Neural crest cell (in vitro differentiated cells): ENCODE measurements around the gene COL11A1. TPM values are rescaled to one million over a fixed set of nuclear protein-coding genes. Genes with fewer than 3 reads are reported as not detected.
"Not testable (repeated sequence)": the region's sequence is repeated elsewhere in the genome, so short reads cannot be mapped to it uniquely, and the experiment has no call there.

Experiments
- DNase-seq: peaks from one replicate; pipeline ENCODE4 v3.0.0; 2021; ENCODE audit warnings: low read depth, mixed read lengths, low spot score
- H3K27ac Mint-ChIP-seq: one replicate; pipeline ENCODE4 v1.8.0; 2021; ENCODE audit warnings: mild to moderate bottlenecking, mixed read lengths; ENCODE audit not compliant: unreplicated experiment
- H3K27me3 Mint-ChIP-seq: 2 replicates; pipeline ENCODE4 v1.8.0; 2021; ENCODE audit warnings: low read depth, mild to moderate bottlenecking, mixed read lengths
- H3K36me3 Mint-ChIP-seq: 2 replicates; pipeline ENCODE4 v1.8.0; 2021; ENCODE audit warnings: low read depth, mild to moderate bottlenecking, mixed read lengths
- H3K4me1 Mint-ChIP-seq: 2 replicates; pipeline ENCODE4 v1.8.0; 2021; ENCODE audit warnings: mixed read lengths
- H3K4me3 Mint-ChIP-seq: one replicate; pipeline ENCODE4 v1.8.0; 2021; ENCODE audit warnings: mild to moderate bottlenecking, mixed read lengths
- H3K9me3 Mint-ChIP-seq: 2 replicates; pipeline ENCODE4 v1.8.0; 2021; ENCODE audit warnings: mixed read lengths
- CTCF ChIP-seq: fragments of 200-600 bp; sonication (generic); conservative IDR thresholded peaks from 2 replicates; pipeline ENCODE4 v1.5.0; 2021; ENCODE audit warnings: antibody characterized with exemption, mild to moderate bottlenecking
- total RNA-seq: library from RNA; stranded (reverse); gene quantifications from 2 replicates; pipeline ENCODE4 v1.2.1, GENCODE V29; 2021

COL11A1 gene
- total RNA-seq, 1 donor from 2014 or later: 25.1 TPM

- Mint-ChIP-seq H3K9me3 (peaks cover 6% of the 10 kb centered on the region), H3K36me3 (no peaks in the 10 kb centered on the region), H3K4me3 (no peak overlapping the region), H3K27ac (no peak overlapping the region), H3K4me1 (no peaks in the 10 kb centered on the region), H3K27me3 (no peaks in the 10 kb centered on the region)
- DNase-seq: no peak
- TF ChIP-seq CTCF: no peak
These were observed 34.1 kb upstream of the COL11A1 start for GRCh38 chr1:103142461-103142860.

- no peak overlapping the region for H3K4me3 Mint-ChIP-seq
- H3K4me1 Mint-ChIP-seq: no peaks in the 10 kb centered on the region
- DNase-seq: no peak
- H3K27me3 Mint-ChIP-seq: no peaks in the 10 kb centered on the region
- peaks cover 3% of the 10 kb centered on the region for H3K9me3 Mint-ChIP-seq
- no peak for TF ChIP-seq CTCF
- no peaks in the 10 kb centered on the region for H3K36me3 Mint-ChIP-seq
- H3K27ac Mint-ChIP-seq: no peak overlapping the region
These were observed 21.5 kb upstream of the COL11A1 start for GRCh38 chr1:103129796-103130195.

- Mint-ChIP-seq H3K9me3 (no peaks in the 10 kb centered on the region), H3K4me3 (no peak overlapping the region), H3K27ac (no peak overlapping the region), H3K4me1 (no peaks in the 10 kb centered on the region), H3K36me3 (no peaks in the 10 kb centered on the region), H3K27me3 (no peaks in the 10 kb centered on the region)
- no peak for DNase-seq
- no peak for TF ChIP-seq CTCF
These were observed 20.9 kb upstream of the COL11A1 start for GRCh38 chr1:103129255-103129654.

GRCh38 chr1:103128256-103128655, 19.9 kb upstream of the COL11A1 start:
- H3K4me1 Mint-ChIP-seq, H3K27me3 Mint-ChIP-seq, H3K9me3 Mint-ChIP-seq, H3K36me3 Mint-ChIP-seq, H3K4me3 Mint-ChIP-seq, H3K27ac Mint-ChIP-seq, DNase-seq: not testable (repeated sequence)

GRCh38 chr1:103125219-103125618, 16.9 kb upstream of the COL11A1 start:
- no peak overlapping the region for H3K27ac Mint-ChIP-seq
- DNase-seq: no peak
- H3K9me3 Mint-ChIP-seq: no peaks in the 10 kb centered on the region
- H3K27me3 Mint-ChIP-seq: no peaks in the 10 kb centered on the region
- no peak for TF ChIP-seq CTCF
- no peak overlapping the region for H3K4me3 Mint-ChIP-seq
- no peaks in the 10 kb centered on the region for H3K36me3 Mint-ChIP-seq
- H3K4me1 Mint-ChIP-seq: no peaks in the 10 kb centered on the region

GRCh38 chr1:103122983-103123720, 14.8 kb upstream of the COL11A1 start:
- no peak for TF ChIP-seq CTCF
- no peak for DNase-seq
- Mint-ChIP-seq H3K9me3 (peaks cover 2% of the 10 kb centered on the region), H3K4me3 (no peak overlapping the region), H3K4me1 (no peaks in the 10 kb centered on the region), H3K27ac (no peak overlapping the region), H3K36me3 (no peaks in the 10 kb centered on the region), H3K27me3 (no peaks in the 10 kb centered on the region)
